Duodenal mucosa (tissue), 2 donors: ENCODE measurements around the gene PNLIPRP2.

Experiments used
- H3K27ac ChIP-seq: one replicate; pipeline ENCODE4 v1.7.0; 2013; ENCODE audit warnings: low read depth, low read length
- H3K27me3 ChIP-seq, 2 donors: one replicate each; pipeline ENCODE4 v1.7.0; 2013; ENCODE audit warnings: low read length in 2 of 2, control low read depth in 1 of 2; ENCODE audit not compliant: insufficient read depth in 2 of 2, control insufficient read depth in 1 of 2
- H3K36me3 ChIP-seq, 2 donors: one replicate each; pipeline ENCODE4 v1.7.0; 2013; ENCODE audit warnings: low read length in 2 of 2, control low read depth in 1 of 2; ENCODE audit not compliant: insufficient read depth in 2 of 2, control insufficient read depth in 1 of 2
- H3K4me1 ChIP-seq, 2 donors: one replicate each; pipeline ENCODE4 v1.7.0; 2013; ENCODE audit warnings: low read length in 2 of 2, control low read depth in 1 of 2; ENCODE audit not compliant: insufficient read depth in 2 of 2, control insufficient read depth in 1 of 2
- H3K4me3 ChIP-seq, 2 donors: one replicate each; pipeline ENCODE4 v1.7.0; 2013; ENCODE audit warnings: low read length in 2 of 2, low read depth in 1 of 2
- H3K9ac ChIP-seq, 2 donors: one replicate each; pipeline ENCODE4 v1.7.0; 2013; ENCODE audit warnings: low read length in 2 of 2, low read depth in 1 of 2
- H3K9me3 ChIP-seq, 2 donors: one replicate each; pipeline ENCODE4 v1.7.0; 2013; ENCODE audit warnings: low read length in 2 of 2, control low read depth in 1 of 2; ENCODE audit not compliant: control insufficient read depth in 1 of 2

Gene PNLIPRP2

GRCh38 chr10:116653885-116654284 is 33.1 kb downstream of the PNLIPRP2 start:
- H3K4me1 ChIP-seq, result no peaks in the 10 kb centered on the region
- peaks cover 0 to 3% of the 10 kb centered on the region in 2 donors for H3K36me3 ChIP-seq
- H3K4me3 ChIP-seq, result no peak overlapping the region
- no peaks in the 10 kb centered on the region for H3K27me3 ChIP-seq
- no peak overlapping the region for H3K27ac ChIP-seq
- H3K9ac ChIP-seq, result no peak overlapping the region
- no peaks in the 10 kb centered on the region for H3K9me3 ChIP-seq

- H3K4me1 ChIP-seq, result no peaks in the 10 kb centered on the region
- H3K9me3 ChIP-seq, result no peaks in the 10 kb centered on the region
- no peak overlapping the region for H3K9ac ChIP-seq
- H3K4me3 ChIP-seq, result no peak overlapping the region
- H3K36me3 ChIP-seq, result peaks cover 0 to 3% of the 10 kb centered on the region in 2 donors
- no peak overlapping the region for H3K27ac ChIP-seq
- H3K27me3 ChIP-seq, result no peaks in the 10 kb centered on the region
Observed at GRCh38 chr10:116654816-116655215, 34.1 kb downstream of the PNLIPRP2 start.

- H3K36me3 ChIP-seq, result peaks cover 0 to 3% of the 10 kb centered on the region in 2 donors
- no peak overlapping the region for H3K9ac ChIP-seq
- no peaks in the 10 kb centered on the region for H3K27me3 ChIP-seq
- no peaks in the 10 kb centered on the region for H3K9me3 ChIP-seq
- no peak overlapping the region for H3K4me3 ChIP-seq
- H3K27ac ChIP-seq, result no peak overlapping the region
- no peaks in the 10 kb centered on the region for H3K4me1 ChIP-seq
Observed at GRCh38 chr10:116655568-116655967, 34.8 kb downstream of the PNLIPRP2 start.

GRCh38 chr10:116656044-116656443 is 35.3 kb downstream of the PNLIPRP2 start:
- H3K4me3 ChIP-seq, result no peak overlapping the region
- H3K27ac ChIP-seq, result no peak overlapping the region
- peaks cover 0 to 3% of the 10 kb centered on the region in 2 donors for H3K36me3 ChIP-seq
- no peaks in the 10 kb centered on the region for H3K27me3 ChIP-seq
- H3K9me3 ChIP-seq, result no peaks in the 10 kb centered on the region
- H3K4me1 ChIP-seq, result no peaks in the 10 kb centered on the region
- no peak overlapping the region for H3K9ac ChIP-seq

GRCh38 chr10:116657863-116658551 is 37.3 kb downstream of the PNLIPRP2 start:
- H3K27ac ChIP-seq, result no peak overlapping the region
- H3K9ac ChIP-seq, result no peak overlapping the region
- H3K4me3 ChIP-seq, result no peak overlapping the region
- no peaks in the 10 kb centered on the region for H3K4me1 ChIP-seq
- H3K9me3 ChIP-seq, result no peaks in the 10 kb centered on the region
- no peaks in the 10 kb centered on the region for H3K27me3 ChIP-seq
- peaks cover 0 to 3% of the 10 kb centered on the region in 2 donors for H3K36me3 ChIP-seq

GRCh38 chr10:116659049-116659670 is 38.4 kb downstream of the PNLIPRP2 start:
- H3K9me3 ChIP-seq, result no peaks in the 10 kb centered on the region
- peaks cover 0 to 3% of the 10 kb centered on the region in 2 donors for H3K36me3 ChIP-seq
- H3K4me3 ChIP-seq, result no peak overlapping the region
- H3K27ac ChIP-seq, result no peak overlapping the region
- no peak overlapping the region for H3K9ac ChIP-seq
- H3K4me1 ChIP-seq, result no peaks in the 10 kb centered on the region
- H3K27me3 ChIP-seq, result no peaks in the 10 kb centered on the region

- Histone ChIP-seq H3K4me1 (no peaks in the 10 kb centered on the region), H3K9me3 (no peaks in the 10 kb centered on the region), H3K36me3 (no peaks in the 10 kb centered on the region), H3K27me3 (no peaks in the 10 kb centered on the region), H3K27ac (no peak overlapping the region), H3K4me3 (no peak overlapping the region), H3K9ac (no peak overlapping the region)
Observed at GRCh38 chr10:116660860-116661259, 40.1 kb downstream of the PNLIPRP2 start.

GRCh38 chr10:116663342-116663741 is 42.6 kb downstream of the PNLIPRP2 start:
- Histone ChIP-seq H3K27me3 (no peaks in the 10 kb centered on the region), H3K4me3 (no peak overlapping the region), H3K9me3 (no peaks in the 10 kb centered on the region), H3K4me1 (no peaks in the 10 kb centered on the region), H3K9ac (no peak overlapping the region), H3K36me3 (no peaks in the 10 kb centered on the region), H3K27ac (no peak overlapping the region)

GRCh38 chr10:116664631-116665030 is 43.9 kb downstream of the PNLIPRP2 start:
- no peaks in the 10 kb centered on the region for H3K9me3 ChIP-seq
- H3K27ac ChIP-seq, result no peak overlapping the region
- no peaks in the 10 kb centered on the region for H3K4me1 ChIP-seq
- no peak overlapping the region for H3K9ac ChIP-seq
- no peaks in the 10 kb centered on the region for H3K36me3 ChIP-seq
- no peak overlapping the region for H3K4me3 ChIP-seq
- no peaks in the 10 kb centered on the region for H3K27me3 ChIP-seq

- peaks cover 4% of the 10 kb centered on the region in 2 donors for H3K4me1 ChIP-seq
- no peak overlapping the region for H3K4me3 ChIP-seq
- no peak overlapping the region for H3K9ac ChIP-seq
- no peaks in the 10 kb centered on the region for H3K36me3 ChIP-seq
- H3K9me3 ChIP-seq, result no peaks in the 10 kb centered on the region
- H3K27me3 ChIP-seq, result no peaks in the 10 kb centered on the region
- H3K27ac ChIP-seq, result no peak overlapping the region
Observed at GRCh38 chr10:116665541-116666125, 44.9 kb downstream of the PNLIPRP2 start.
